ENCODE data around the gene NSRP1.

- TF ChIP-seq POLR2AphosphoS5 (IDR thresholded peaks at IDR 0.05; ENCODE audit: insufficient read depth in 1 of 2, low read depth in 1 of 2) = no peak
- TF ChIP-seq, protein P1, sequence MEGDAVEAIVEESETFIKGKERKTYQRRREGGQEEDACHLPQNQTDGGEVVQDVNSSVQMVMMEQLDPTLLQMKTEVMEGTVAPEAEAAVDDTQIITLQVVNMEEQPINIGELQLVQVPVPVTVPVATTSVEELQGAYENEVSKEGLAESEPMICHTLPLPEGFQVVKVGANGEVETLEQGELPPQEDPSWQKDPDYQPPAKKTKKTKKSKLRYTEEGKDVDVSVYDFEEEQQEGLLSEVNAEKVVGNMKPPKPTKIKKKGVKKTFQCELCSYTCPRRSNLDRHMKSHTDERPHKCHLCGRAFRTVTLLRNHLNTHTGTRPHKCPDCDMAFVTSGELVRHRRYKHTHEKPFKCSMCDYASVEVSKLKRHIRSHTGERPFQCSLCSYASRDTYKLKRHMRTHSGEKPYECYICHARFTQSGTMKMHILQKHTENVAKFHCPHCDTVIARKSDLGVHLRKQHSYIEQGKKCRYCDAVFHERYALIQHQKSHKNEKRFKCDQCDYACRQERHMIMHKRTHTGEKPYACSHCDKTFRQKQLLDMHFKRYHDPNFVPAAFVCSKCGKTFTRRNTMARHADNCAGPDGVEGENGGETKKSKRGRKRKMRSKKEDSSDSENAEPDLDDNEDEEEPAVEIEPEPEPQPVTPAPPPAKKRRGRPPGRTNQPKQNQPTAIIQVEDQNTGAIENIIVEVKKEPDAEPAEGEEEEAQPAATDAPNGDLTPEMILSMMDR (IDR thresholded peaks at IDR 0.05) = no peak
These were observed 103.2 kb downstream of the NSRP1 start for GRCh38 chr17:30219833-30220232.
